Cardiac muscle cell (in vitro differentiated cells and primary cell): ENCODE results near the gene MAPKAPK2. TPM values are rescaled to one million over a fixed set of nuclear protein-coding genes. Genes with fewer than 3 reads are reported as not detected.
"Not testable (repeated sequence)": the region's sequence is repeated elsewhere in the genome, so short reads cannot be mapped to it uniquely, and the experiment has no call there.

Experiments
- DNase-seq, 2 donors: peaks; one replicate each; pipeline versions ENCODE4 v3.0.0 to v3.0.0-alpha.2; 2010 to 2017; ENCODE audit warnings: low read depth in 1 of 2, low spot score in 1 of 2
- H3K27ac ChIP-seq: fragments of 200-600 bp; sonication (generic); 2 replicates; pipeline ENCODE4 v1.5.1; 2016
- H3K27me3 ChIP-seq: fragments of 200-600 bp; sonication (generic); 2 replicates; pipeline ENCODE4 v1.6.0; 2016; ENCODE audit warnings: control low read depth
- H3K36me3 ChIP-seq: fragments of 200-600 bp; sonication (generic); 2 replicates; pipeline ENCODE4 v1.5.1; 2016; ENCODE audit warnings: control low read depth
- H3K4me1 ChIP-seq: fragments of 200-600 bp; sonication (generic); 2 replicates; pipeline ENCODE4 v1.8.1; 2017; ENCODE audit warnings: low read depth, mild to moderate bottlenecking, mixed run types
- H3K4me3 ChIP-seq: fragments of 200-600 bp; sonication (generic); 2 replicates; pipeline ENCODE4 v1.5.1; 2016; ENCODE audit warnings: mild to moderate bottlenecking
- H3K9me3 ChIP-seq: fragments of 200-600 bp; sonication (generic); 2 replicates; pipeline ENCODE4 v1.5.1; 2017; ENCODE audit warnings: low read depth, mild to moderate bottlenecking, control low read depth
- CTCF ChIP-seq: IDR thresholded peaks from 2 replicates; pipeline ENCODE4 v1.5.1; 2012; ENCODE audit warnings: low read depth, mild to moderate bottlenecking, low read length
- polyA plus RNA-seq: library from polyadenylated mRNA; unstranded; fragments of >200 nt; fragmentation: Nextera tagmentation; extraction: Ambion mirVana; gene quantifications from 2 replicates; pipeline ENCODE4 v1.2.1, GENCODE V29; 2016
- total RNA-seq: library from RNA; depleted of rRNA; stranded (reverse); fragments of >200 nt; gene quantifications from 2 replicates; pipeline ENCODE4 v1.2.3, GENCODE V29; 2016

The MAPKAPK2 gene
- total and polyA plus RNA-seq, 2 experiments from 2014 or later = 31.4 to 117 TPM

GRCh38 chr1:206761159-206761768 is 76.6 kb downstream of the MAPKAPK2 start:
- no peak overlapping the region for H3K4me3 ChIP-seq
- peaks cover 10% of the 10 kb centered on the region for H3K27me3 ChIP-seq
- TF ChIP-seq CTCF = peak; percentile 38
- no peaks in the 10 kb centered on the region for H3K36me3 ChIP-seq
- peak; percentile 30 to 47 for DNase-seq
- no peaks in the 10 kb centered on the region for H3K9me3 ChIP-seq
- H3K27ac ChIP-seq = no peak overlapping the region
- H3K4me1 ChIP-seq = no peaks in the 10 kb centered on the region

- DNase-seq, H3K4me3 ChIP-seq, H3K36me3 ChIP-seq, H3K4me1 ChIP-seq, H3K27ac ChIP-seq, H3K27me3 ChIP-seq, H3K9me3 ChIP-seq: not testable (repeated sequence)
Measured at GRCh38 chr1:206762741-206763364, 78.1 kb downstream of the MAPKAPK2 start.

- H3K27ac ChIP-seq, DNase-seq, H3K27me3 ChIP-seq, H3K4me1 ChIP-seq, H3K4me3 ChIP-seq, H3K9me3 ChIP-seq, H3K36me3 ChIP-seq: not testable (repeated sequence)
Measured at GRCh38 chr1:206765771-206766170, 81.1 kb downstream of the MAPKAPK2 start.

- no peak overlapping the region for H3K27ac ChIP-seq
- peak; percentile 33 to 82 for DNase-seq
Measured at GRCh38 chr1:206766251-206766856, 81.6 kb downstream of the MAPKAPK2 start.

GRCh38 chr1:206768472-206769303 is 84.0 kb downstream of the MAPKAPK2 start:
- H3K27ac ChIP-seq = no peak overlapping the region
- no peaks in the 10 kb centered on the region for H3K36me3 ChIP-seq
- no peaks in the 10 kb centered on the region for H3K4me1 ChIP-seq
- DNase-seq = no peak
- no peak for TF ChIP-seq CTCF
- no peaks in the 10 kb centered on the region for H3K27me3 ChIP-seq
- H3K4me3 ChIP-seq = no peak overlapping the region
- no peaks in the 10 kb centered on the region for H3K9me3 ChIP-seq

More at GRCh38 chr1:206766251-206766856, 81.6 kb downstream of the MAPKAPK2 start:
- Histone ChIP-seq H3K27me3 (no peaks in the 10 kb centered on the region), H3K9me3 (no peaks in the 10 kb centered on the region), H3K36me3 (no peaks in the 10 kb centered on the region), H3K4me3 (no peak overlapping the region), H3K4me1 (no peaks in the 10 kb centered on the region)
- TF ChIP-seq CTCF = no peak

GRCh38 chr1:206769304-206769731 is 84.6 kb downstream of the MAPKAPK2 start:
- H3K9me3 ChIP-seq = no peaks in the 10 kb centered on the region
- no peaks in the 10 kb centered on the region for H3K4me1 ChIP-seq
- DNase-seq = no peak
- no peaks in the 10 kb centered on the region for H3K36me3 ChIP-seq
- H3K4me3 ChIP-seq = no peak overlapping the region
- no peaks in the 10 kb centered on the region for H3K27me3 ChIP-seq
- no peak for TF ChIP-seq CTCF
- no peak overlapping the region for H3K27ac ChIP-seq
